Middle frontal gyrus (tissue), 1 donor: ENCODE results near the gene ADAMTSL1.

Source experiments
- DNase-seq: peaks from one replicate; pipeline ENCODE4 v3.0.0-alpha.2; 2015; ENCODE audit warnings: low spot score; ENCODE audit errors: extremely low spot score

Gene ADAMTSL1

GRCh38 chr9:18555105-18555883 lies 81.3 kb downstream of the ADAMTSL1 start:
- DNase-seq = no peak

- no peak for DNase-seq
Observed at GRCh38 chr9:18564018-18564880, 90.3 kb downstream of the ADAMTSL1 start.

DNA sequence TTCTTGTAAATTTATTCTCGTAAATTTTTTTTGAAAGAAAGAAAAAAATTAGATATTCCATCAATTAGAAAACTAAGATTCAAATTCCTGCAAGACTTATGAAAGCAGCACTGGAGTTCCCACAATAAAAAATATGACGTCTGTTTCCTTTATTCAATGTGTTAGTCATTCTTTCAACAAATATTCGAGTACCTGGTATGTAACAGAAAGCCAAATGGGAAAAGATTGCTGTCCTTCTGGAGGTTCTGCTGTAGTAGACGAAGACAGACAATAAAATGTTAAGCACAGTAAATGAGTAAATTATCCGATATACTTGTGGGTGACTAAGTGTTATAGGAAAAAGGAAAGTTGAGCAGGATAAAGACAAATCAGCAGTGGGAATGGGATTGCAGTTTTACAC lies 92.2 kb downstream of the ADAMTSL1 start:
- DNase-seq = no peak

DNA sequence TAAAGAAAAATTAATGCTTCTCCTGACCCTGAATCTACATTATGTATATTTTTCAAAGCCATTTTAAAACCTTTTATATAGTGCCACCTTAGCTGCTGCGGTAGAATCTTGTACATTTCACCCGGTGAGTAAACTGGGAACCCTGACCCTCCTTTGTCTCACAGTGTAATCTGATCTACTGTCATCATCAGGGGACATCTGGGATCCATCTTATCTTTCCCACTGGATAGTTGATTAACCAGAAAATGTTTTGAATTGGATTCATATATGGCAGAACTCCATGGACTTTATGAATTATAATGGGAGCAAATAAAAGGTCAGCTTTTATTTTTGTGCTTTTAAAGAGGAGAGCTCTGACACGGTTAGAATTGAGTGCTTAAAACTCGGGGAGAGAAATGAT lies 95.0 kb downstream of the ADAMTSL1 start:
- no peak for DNase-seq

DNA sequence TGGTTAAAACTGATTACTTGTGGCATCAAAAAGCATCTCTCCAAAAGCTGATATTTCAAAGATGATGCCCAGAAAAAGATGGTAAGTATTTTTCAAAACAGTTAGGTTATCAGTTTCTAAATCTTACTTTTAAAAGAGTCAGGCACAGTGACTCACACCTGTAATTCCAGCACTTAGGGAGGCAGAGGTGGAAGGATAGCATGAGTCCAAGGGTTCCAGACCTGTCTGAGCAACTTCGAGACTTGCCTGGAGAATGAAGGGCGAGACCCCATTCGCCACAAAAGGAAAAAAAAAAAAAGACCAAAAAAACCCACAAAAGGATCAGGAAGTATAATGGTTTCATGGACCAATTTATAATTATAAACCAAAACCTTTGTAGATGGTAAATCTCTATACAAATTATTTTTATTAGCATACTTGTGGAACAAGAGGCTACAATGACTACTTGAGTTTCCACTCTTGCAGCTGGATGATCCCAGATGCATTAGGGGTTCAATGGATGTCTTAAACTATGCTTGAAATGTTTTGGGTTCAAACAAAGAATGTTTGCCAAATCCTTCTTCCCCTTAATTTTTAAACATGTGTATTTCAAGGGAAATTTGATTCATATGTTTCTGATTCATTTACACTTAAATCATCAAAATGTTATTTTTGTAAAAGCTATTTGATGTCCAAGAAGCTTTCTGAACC lies 96.1 kb downstream of the ADAMTSL1 start:
- no peak for DNase-seq

DNA sequence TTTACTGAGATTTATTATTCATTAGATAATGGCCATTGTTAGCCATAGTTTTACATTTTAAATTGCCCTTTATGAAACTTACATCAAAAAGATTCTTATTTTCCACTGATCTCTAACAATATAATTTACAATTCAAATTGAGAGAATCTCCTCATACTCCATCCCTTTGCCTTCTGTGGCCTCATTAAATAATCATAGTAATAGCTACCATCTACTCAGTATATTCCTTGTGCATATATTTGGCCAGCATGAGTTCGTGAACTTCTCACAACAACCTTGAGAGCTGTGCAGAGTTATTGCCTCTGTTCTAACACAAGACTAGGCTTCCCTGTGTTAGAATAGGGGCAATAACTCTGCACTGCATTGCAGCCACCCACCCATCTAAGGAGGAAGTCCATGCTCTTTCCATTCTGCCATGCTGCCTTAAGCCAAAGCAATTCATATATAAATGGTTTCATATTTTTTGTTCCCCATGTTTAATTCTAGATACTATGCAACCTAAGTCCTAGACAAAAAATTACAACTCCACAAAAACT lies 99.1 kb downstream of the ADAMTSL1 start:
- no peak for DNase-seq

- DNase-seq = no peak
Observed at GRCh38 chr9:18575686-18576085, 101.7 kb downstream of the ADAMTSL1 start.

- DNase-seq = no peak
Observed at GRCh38 chr9:18579536-18579935, 105.6 kb downstream of the ADAMTSL1 start.

DNA sequence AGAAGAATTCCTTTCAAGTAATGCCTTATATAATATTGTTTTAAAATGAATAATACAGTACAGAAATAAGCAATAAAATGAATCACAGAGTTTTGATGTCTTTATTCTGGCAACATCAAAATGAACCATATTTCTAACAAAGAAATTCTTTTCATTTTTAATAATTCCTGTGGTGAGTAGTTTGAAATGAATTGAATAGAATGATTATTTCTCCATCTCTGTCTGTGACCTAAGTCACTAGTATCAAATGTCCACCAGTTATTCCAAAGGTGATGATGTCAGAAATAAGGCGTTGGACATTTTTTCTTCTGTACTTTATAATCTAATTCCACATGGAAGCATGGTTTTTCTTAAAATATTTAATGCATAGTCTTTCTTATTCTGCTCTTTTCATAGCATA lies 106.2 kb downstream of the ADAMTSL1 start:
- no peak for DNase-seq

DNA sequence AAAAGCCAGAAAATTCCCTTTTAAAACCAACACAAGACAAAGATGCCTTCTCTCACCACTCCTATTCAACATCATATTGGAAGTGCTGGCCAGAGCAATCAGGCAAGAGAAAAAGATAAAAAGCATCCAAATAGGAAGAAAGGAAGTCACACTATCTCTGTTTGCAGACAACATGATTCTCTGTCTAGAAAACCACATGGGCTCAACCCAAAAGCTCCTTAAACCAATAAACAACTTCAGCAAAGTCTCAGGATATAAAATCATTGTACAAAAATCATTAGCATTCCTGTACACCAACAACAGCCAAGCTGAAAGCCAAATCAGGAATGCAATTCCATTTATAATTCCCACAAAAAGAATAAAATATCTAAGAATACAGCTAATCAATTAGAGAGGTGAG lies 112.0 kb downstream of the ADAMTSL1 start:
- DNase-seq = no peak

DNA sequence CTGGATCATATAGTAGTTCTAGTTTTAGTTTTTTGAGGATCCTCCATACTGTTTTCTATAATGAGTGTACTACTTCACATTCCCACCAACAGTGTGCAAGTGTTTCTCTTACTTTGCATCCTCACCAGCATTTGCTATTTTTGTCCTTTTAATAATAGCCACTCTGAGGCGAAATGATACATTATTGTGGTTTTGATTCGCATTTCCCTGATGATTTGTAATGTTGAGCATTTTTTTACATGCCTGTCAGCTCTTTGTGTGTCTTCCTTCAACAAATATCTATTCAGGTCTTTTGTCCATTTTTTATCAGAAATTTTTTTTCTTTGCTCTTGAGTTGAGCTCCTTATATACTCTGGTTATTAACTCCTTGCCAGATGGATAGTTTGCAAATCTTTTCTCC lies 114.0 kb downstream of the ADAMTSL1 start:
- no peak for DNase-seq

- no peak for DNase-seq
Observed at GRCh38 chr9:18591261-18591660, 117.3 kb downstream of the ADAMTSL1 start.

DNA sequence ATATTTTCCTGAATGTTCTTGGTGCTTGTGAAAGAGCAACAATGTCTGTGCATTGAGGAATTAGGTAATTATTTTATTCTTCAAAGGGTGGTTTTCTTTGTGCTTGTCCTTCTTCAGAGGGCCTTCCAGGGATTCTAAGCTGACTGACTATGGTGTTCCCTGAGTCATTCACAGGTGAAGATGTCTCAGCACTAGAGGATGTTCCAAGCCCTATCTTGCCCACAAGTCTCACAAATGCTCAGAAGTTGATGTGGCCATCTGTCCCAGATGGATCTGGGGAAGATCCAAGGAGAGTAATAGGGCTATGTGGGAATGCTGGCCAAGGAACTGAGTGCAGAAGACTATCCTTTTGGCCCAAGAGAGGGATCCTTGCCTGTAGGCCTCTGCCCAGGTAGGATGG lies 120.9 kb downstream of the ADAMTSL1 start:
- DNase-seq = no peak

DNA sequence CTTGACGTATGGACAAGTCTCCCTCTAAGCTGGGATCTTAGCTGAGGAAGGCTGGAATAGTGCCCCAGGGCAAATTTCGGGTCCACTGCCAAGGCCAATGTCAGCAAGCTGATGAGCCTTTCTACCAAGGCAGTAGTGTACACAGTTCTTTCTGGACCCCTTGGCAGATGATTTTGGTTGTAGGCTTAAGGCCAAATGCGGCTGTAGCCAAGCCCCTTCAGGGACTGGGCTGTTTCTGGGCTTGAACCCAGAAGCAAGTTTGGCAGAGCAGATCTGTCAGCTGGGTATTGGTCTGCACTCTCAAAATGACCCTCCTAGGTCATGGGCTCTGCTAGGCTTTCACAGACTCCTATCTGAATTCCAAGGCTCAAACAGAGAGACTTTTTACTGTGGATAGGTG lies 121.6 kb downstream of the ADAMTSL1 start:
- no peak for DNase-seq

DNA sequence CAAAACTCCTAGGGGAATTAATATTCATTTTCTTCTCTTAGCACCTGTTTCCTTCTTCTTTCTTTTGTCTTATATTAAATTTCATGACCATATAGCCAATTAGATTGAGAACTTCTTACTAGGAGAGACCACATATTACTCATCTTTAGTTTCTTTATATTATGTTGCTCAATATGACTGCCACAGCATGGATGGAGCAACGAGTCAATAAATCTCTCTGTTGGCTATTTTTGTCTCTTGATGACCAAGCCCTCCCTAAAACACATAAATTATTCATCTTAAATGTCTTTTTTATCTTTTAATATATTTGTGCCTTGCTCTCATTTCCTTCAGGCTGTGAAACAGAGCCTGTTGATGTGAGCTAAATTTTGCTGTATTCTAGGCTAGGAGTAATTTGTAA lies 123.0 kb downstream of the ADAMTSL1 start:
- DNase-seq = no peak

- DNase-seq = no peak
Observed at GRCh38 chr9:18598969-18599368, 125.0 kb downstream of the ADAMTSL1 start.

GRCh38 chr9:18601026-18601425 lies 127.1 kb downstream of the ADAMTSL1 start:
- no peak for DNase-seq

GRCh38 chr9:18601956-18602355 lies 128.0 kb downstream of the ADAMTSL1 start:
- no peak for DNase-seq

GRCh38 chr9:18604767-18605730 lies 131.1 kb downstream of the ADAMTSL1 start:
- no peak for DNase-seq

DNA sequence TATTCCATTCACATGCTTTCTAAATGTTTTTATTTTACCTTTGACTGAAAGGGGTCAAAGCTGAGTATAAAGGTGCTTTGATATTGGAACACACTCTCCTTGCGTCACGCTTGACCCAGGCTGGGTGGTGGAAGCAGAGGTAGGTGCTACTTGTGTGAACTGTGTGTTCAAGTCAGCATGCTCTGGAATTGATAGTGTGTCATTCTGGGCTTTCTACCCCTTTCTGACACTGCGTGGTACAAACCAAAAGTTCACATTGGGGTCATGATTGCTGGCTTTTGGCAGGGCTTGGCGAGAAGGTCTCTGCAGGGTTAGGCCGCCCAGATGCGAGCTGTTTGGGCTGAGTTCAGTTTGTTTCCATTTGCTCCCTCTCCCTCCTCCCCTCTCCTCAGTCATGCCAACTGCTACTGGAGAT lies 131.8 kb downstream of the ADAMTSL1 start:
- DNase-seq = no peak

GRCh38 chr9:18606281-18606680 lies 132.3 kb downstream of the ADAMTSL1 start:
- DNase-seq = no peak
